Right ventricle myocardium superior (tissue), 1 donor: ENCODE measurements around the gene ITGA4. TPM values are rescaled to one million over a fixed set of nuclear protein-coding genes. Genes with fewer than 3 reads are reported as not detected.

Source experiments
- ATAC-seq: fragments of 200-7000 bp; cut with Tn5 transposase; one replicate; pipeline ENCODE4 v1.9.1; 2020; ENCODE audit warnings: mild to moderate bottlenecking; ENCODE audit not compliant: poor library complexity
- DNase-seq: peaks from one replicate; pipeline ENCODE4 v3.0.0-alpha.2; 2020
- intact Hi-C: fragments of 100-400 bp; cut with DNase I; formaldehyde crosslinking; loops from one replicate; pipeline ENCODE4 v1.11.2; 2022
- total RNA-seq: library from RNA; stranded (reverse); fragmentation: NEBNext Ultra II Directional; extraction: Animal tissue kit (Norgen Biotek cat#: 25700); gene quantifications from one replicate; pipeline ENCODE4 v1.2.1, GENCODE V29; 2021
- donor health status: DM: no; HTN: yes; CAD: no; lungs with severe emphysema.

ITGA4 gene
- total RNA-seq, 1 donor from 2014 or later: 0.89 TPM

DNA sequence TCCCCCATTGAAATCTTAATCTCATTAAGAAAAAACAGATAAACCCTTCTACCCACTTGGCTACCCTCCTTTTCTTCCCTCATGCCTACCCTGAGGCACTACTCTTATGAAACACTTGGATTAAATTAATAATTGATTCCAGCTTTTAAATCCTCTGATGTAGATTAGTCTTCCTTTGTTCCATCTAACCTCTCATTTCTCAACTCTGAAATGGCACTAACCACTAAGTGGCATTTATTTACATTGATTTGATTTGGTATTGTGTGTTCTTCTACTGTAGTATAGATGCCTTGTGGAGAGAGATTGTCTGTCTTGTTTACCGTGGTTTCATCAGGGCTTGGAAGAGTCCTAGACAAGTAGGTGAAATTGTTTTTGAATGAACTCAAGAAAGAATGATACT is 26.7 kb downstream of the ITGA4 start:
- ATAC-seq (no peak), DNase-seq (no peak)
- intact Hi-C loops: no loop called here

DNA sequence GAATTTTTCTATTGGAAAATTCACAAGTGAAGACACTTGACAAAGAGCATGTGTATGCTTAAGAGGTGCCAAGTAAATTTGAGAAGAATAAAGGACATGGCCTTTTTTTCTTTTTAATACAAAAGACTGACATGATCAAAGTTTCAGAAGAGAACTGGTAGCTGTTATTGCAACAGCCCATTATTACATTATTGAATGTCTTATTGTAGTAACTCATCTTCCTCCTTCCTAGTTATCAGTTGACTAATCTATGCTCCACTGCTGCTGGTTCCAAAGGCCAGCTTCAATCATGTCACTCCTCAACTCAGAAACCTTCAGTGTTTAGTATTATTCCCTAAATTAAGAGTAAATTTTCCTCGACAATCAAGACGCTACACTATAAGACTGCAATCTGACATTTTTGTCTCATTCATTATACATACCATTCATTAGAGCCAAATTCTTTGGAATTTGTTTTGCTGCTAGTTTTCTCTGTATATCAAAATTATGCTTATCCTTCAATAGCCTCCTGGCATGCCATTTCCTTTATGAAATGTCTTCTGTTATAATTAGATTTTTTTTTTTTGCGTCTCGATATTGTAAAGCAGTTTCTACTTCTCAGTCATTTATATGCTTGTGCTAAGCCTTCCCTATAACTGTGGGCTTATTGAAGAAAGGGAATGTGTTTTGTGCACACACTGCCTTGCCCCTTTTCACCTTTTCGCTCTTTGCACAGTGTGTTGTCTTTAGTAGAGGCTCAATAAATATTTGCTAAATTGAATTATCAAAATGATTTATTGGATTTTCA is 27.9 kb downstream of the ITGA4 start:
- intact Hi-C loops: no loop called here
- DNase-seq (no peak), ATAC-seq (no peak)

GRCh38 chr2:181485638-181485946 is 28.4 kb downstream of the ITGA4 start:
- no peak for ATAC-seq
- intact Hi-C loops: no loop called here
- no peak for DNase-seq

DNA sequence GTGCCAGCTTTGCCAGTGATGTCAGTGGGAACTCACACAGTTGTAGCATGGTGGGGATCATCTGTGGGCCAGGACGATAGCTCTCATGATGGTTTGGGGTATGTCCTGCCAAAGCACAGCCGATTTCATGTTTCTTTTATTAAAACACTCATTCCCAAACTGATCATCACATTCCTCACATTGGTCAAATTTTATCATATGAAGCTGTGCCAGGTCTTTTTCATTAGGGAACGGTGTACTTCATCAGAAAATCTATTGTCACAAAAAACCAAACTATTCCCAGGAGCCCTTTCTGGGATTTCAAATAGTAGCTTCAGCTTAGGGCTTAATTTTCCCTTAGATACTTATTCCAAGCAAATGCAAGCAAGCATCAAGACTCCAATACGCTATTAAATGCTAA is 42.0 kb downstream of the ITGA4 start:
- DNase-seq: no peak
- intact Hi-C loops: no loop called here
- no peak for ATAC-seq

DNA sequence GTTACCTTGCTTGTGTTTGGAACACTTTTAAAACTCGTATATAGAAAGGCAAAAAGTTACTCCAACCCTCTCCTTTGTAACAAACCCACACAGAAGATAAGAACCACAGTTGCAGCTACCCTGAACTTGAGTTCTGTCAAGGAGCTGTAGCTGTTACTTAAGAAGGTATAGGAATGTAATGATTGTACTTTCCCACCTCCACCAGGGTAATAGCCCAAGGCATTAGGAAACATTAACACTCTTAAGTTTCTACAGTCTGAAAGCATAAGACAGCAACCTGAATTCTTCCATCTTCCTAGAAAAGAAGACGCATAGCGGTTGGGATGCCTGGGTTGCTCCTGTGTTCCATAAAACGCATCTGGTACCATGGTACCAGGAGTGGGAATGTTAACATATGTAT is 43.0 kb downstream of the ITGA4 start:
- no peak for DNase-seq
- intact Hi-C loops: no loop called here
- no peak for ATAC-seq

DNA sequence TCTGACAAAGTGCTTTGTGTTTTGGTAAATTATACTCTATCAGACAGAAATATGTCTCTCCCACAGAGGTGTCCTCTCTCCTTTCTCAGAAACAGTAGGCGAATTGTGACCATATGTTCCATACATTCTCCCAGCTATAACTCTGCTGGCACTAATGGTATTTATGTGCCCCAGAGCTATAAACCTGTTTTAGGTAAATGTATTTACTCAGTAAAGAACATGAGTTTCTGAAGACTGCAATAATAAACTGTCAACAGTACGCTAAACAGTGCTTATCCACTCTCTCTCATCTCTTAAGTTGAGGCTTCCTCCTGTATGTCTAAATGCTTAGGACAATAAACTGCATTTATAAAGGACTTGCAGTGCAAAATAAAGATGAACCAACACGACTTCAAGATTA is 58.5 kb downstream of the ITGA4 start:
- intact Hi-C loops: no loop called here
- no peak for DNase-seq

GRCh38 chr2:181516992-181517391 is 59.8 kb downstream of the ITGA4 start:
- intact Hi-C loops: no loop called here
- ATAC-seq: no peak
- DNase-seq: no peak

More for the DNA sequence above, 58.5 kb downstream of the ITGA4 start:
- ATAC-seq: no peak

GRCh38 chr2:181517685-181518301 is 60.6 kb downstream of the ITGA4 start:
- DNase-seq (no peak), ATAC-seq (no peak)
- intact Hi-C loops: no loop called here

- intact Hi-C loops: no loop called here
- no peak for ATAC-seq
- no peak for DNase-seq
Measured at GRCh38 chr2:181520253-181520652, 63.1 kb downstream of the ITGA4 start.

DNA sequence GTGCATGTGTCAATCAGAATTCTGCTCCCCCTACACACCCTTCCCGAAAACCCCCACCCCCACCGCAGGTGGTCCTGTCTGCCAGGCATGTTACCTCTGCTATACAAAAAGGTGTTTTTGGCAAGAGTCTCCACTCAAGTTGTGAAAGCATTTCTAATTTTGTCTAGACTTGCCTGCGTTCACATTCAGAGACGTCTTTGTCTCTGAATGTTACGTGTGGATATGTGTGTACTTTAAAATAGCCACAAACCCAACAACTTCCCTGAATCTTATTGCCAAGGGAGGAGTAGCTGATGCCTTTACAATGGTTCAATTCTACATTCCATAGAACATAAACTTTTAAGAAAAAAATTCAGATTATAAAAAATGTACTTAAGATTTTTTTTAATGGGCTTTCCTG is 66.6 kb downstream of the ITGA4 start:
- no peak for ATAC-seq
- intact Hi-C loops: no loop called here
- no peak for DNase-seq

- DNase-seq (no peak), ATAC-seq (no peak)
- intact Hi-C loops: no loop called here
Measured at GRCh38 chr2:181526014-181526413, 68.8 kb downstream of the ITGA4 start.

GRCh38 chr2:181527058-181527457 is 69.9 kb downstream of the ITGA4 start:
- ATAC-seq (no peak), DNase-seq (no peak)
- intact Hi-C loops: no loop called here

DNA sequence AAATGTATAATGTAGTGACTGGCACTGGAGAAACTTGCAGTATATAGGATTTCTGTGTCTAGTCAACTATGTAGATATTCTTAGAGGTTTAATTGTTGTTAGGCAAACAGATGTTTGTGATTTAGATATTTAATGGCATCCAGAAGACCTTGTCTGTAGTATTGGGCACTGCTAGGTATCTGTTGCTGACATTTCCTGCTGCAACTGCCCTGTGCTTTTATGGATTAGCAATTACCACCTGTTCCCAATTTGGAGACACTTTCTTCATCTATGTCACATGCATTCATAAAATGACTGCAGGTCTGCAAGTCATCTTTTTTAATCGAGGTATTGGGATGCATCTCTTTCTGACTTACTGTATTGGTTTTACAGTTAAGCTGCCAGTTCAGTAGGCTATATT is 71.3 kb downstream of the ITGA4 start:
- ATAC-seq (no peak), DNase-seq (no peak)
- intact Hi-C loops: no loop called here

GRCh38 chr2:181536730-181537129 is 79.5 kb downstream of the ITGA4 start:
- intact Hi-C loops: no loop called here
- DNase-seq (no peak), ATAC-seq (no peak)

DNA sequence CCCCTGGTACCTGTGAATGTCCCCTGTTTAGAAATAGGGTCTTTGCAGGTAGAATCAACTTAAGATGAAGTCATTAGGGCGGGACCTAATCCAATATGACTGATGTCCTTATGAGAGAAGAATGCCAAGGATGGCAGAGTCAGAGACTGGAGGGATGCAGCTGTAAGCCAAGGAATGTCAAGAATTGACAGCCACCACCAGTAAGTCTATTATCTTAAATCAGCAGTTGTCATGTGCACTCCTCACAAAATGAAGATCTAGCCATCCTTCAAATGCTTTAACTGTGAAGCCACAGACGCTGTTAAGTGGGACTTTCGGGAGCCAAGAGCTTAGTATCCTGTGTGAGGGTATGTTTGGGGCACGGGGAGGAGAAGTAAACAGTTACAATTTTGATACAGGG is 83.2 kb downstream of the ITGA4 start:
- no peak for ATAC-seq

GRCh38 chr2:181542170-181542569 is 85.0 kb downstream of the ITGA4 start:
- ATAC-seq (no peak), DNase-seq (no peak)
- intact Hi-C loops: no loop called here

More for the DNA sequence above, 83.2 kb downstream of the ITGA4 start:
- DNase-seq: no peak
- intact Hi-C loops: no loop called here

DNA sequence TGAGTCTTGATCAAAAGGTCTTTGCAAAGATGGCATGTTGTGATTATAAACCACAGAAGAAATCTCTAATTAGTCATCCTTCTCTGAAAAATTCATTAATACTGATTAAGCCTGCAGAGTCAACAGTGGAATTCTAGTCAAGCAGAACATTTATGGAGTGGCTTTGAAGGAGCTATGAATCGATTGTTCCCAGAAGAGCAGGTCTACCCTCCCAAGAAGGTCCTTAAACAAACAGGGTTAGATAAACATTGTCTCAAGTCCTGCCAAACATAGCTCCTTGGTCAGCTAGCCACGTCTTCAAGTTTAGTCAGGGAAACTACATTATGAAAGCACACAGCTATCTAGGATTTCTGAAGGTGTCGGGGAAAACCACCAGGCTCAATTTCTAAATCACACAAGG is 88.9 kb downstream of the ITGA4 start:
- DNase-seq (no peak), ATAC-seq (no peak)
- intact Hi-C loops: no loop called here

DNA sequence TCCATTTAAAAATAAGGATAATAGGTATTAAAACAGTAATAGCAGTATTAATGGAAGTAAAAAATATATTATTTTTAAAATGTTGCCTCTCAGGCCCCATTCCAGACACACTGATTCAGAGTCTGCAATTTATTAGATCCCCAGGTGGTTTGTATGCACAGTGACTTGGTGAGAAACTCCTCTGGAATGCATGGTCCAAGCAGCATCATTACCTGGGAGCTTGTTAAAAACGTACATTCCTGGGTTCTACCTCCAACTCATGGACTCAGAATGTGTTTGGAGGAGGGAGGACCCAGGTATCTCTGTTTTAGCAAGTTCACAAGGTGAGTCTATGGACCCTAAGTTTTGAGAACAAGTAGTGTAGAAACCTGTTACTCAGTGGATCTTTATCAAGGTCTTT is 95.6 kb downstream of the ITGA4 start:
- DNase-seq (no peak), ATAC-seq (no peak)
- intact Hi-C loops: no loop called here

DNA sequence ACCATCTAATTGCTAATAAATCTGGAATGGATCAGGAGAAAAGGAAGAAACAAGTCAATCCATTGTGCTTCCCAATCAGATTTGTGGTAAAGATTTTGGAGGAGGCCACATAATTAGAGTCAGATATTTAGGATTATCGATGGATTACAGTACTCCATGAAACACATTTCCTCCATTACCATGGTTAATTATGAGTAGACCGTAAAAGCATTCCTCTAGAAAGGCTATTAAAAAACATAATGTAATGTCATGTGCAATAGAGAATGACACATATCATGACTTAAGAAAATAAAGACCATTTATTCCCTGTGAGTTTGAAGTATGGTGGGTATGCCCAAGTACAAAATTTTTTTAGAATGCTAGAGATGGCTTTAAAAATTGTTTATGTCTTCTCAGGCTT is 96.1 kb downstream of the ITGA4 start:
- ATAC-seq (no peak), DNase-seq (no peak)
- intact Hi-C loops: no loop called here

DNA sequence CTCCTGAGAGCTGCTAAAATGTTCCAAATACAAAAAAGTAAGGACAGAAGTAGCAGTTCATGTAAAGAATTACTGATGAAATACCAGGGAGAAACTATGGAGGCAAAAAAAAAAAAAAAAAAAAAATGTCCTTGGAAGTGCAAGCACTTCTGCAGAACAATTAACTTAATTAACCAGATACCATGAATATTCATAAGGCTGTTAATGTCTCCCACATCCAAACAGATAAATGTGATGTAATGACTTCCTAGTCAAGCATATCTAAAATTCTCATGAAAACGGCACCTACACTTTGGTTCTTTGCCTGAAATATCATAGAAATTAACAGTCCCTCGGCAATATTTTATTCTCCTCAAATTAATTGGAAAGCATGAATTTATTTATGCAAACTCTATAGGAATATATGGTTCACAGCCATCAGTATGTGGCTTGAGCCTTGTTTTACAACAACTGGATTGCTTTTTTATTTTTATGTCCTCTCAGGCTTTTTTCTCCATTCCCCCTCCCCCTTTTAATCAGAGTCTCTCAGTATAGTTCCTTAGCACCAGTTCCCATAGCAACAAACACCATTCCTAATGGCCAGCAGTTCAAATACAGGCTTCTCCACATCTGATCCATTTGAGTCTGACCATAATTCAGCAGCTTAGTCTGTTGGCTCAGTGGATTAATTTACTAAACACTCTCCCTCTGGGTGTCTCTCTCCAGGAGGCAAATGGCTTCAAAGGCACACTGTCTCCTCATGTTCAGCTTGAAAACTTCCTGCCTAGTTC is 97.1 kb downstream of the ITGA4 start:
- DNase-seq (no peak), ATAC-seq (no peak)
- intact Hi-C loops: no loop called here
